BJ (cell line): ENCODE measurements around the gene TNS1. TPM values are rescaled to one million over a fixed set of nuclear protein-coding genes. Genes with fewer than 3 reads are reported as not detected.
A peak's percentile ranks its signal among the peaks of the same experiment; 100 is the strongest.

Source experiments
- CTCF ChIA-PET: fragments of 350-600 bp; formaldehyde crosslinking; extraction: SDS; loops from one replicate; lab custom pipeline; 2021; ENCODE audit warnings: antibody characterized with exemption, inconsistent platforms; lab: Yijun Ruan, JAX
- POLR2A ChIA-PET: fragments of 300-600 bp; sonication (Branson Sonifier 250); formaldehyde crosslinking; extraction: SDS; loops from one replicate; lab custom pipeline; 2021; ENCODE audit warnings: antibody characterized with exemption; lab: Charles Lee
- DNase-seq: peaks from one replicate; pipeline ENCODE4 v3.0.0-alpha.2; 2011; ENCODE audit warnings: low read depth
- H3K27me3 ChIP-seq: 2 replicates; pipeline ENCODE4 v1.6.0; 2011; ENCODE audit warnings: low read length; ENCODE audit not compliant: control insufficient read depth, insufficient read depth
- H3K36me3 ChIP-seq: 2 replicates; pipeline ENCODE4 v1.5.1; 2011; ENCODE audit warnings: low read length; ENCODE audit not compliant: control insufficient read depth, insufficient read depth
- H3K4me3 ChIP-seq: 2 replicates; pipeline ENCODE4 v1.5.1; 2011; ENCODE audit warnings: low read depth, mild to moderate bottlenecking, control low read depth, low read length
- polyA plus RNA-seq: library from polyadenylated mRNA; depleted of rRNA; stranded (reverse); fragments of >200 nt; gene quantifications from 2 replicates; pipeline ENCODE4 v1.2.3, GENCODE V29; 2011
- TF ChIP-seq, protein P1 (sequence below): IDR thresholded peaks from 2 replicates; pipeline ENCODE4 v1.5.1; 2011; ENCODE audit warnings: low read depth, mild to moderate bottlenecking, control low read depth, inconsistent platforms, low read length, moderate library complexity; ENCODE audit not compliant: insufficient read depth

TNS1 gene
- polyA plus RNA-seq, 1 experiment: 35.6 TPM

- Histone ChIP-seq H3K27me3 (no peaks in the 10 kb centered on the region), H3K36me3 (peaks cover 51% of the 10 kb centered on the region), H3K4me3 (no peak overlapping the region)
- no peak for DNase-seq
- TF ChIP-seq, protein P1, sequence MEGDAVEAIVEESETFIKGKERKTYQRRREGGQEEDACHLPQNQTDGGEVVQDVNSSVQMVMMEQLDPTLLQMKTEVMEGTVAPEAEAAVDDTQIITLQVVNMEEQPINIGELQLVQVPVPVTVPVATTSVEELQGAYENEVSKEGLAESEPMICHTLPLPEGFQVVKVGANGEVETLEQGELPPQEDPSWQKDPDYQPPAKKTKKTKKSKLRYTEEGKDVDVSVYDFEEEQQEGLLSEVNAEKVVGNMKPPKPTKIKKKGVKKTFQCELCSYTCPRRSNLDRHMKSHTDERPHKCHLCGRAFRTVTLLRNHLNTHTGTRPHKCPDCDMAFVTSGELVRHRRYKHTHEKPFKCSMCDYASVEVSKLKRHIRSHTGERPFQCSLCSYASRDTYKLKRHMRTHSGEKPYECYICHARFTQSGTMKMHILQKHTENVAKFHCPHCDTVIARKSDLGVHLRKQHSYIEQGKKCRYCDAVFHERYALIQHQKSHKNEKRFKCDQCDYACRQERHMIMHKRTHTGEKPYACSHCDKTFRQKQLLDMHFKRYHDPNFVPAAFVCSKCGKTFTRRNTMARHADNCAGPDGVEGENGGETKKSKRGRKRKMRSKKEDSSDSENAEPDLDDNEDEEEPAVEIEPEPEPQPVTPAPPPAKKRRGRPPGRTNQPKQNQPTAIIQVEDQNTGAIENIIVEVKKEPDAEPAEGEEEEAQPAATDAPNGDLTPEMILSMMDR: no peak
- ChIA-PET POLR2A (no interaction called here), CTCF (interaction anchor here (0.8 kb wide), 1 partner anchor 1710 kb away, joined by 3 read pairs; no protein-coding TSS in a partner anchor)
Measured at GRCh38 chr2:217818293-217818850, 184.4 kb downstream of the TNS1 start.

- Histone ChIP-seq H3K36me3 (peaks cover 58% of the 10 kb centered on the region), H3K4me3 (no peak overlapping the region), H3K27me3 (no peaks in the 10 kb centered on the region)
- POLR2A ChIA-PET: no interaction called here
- CTCF ChIA-PET: interaction anchor here (1.3 kb wide), 1 partner anchor 32 kb away, joined by 3 read pairs; no protein-coding TSS in a partner anchor
- TF ChIP-seq, protein P1: no peak
- no peak for DNase-seq
Measured at GRCh38 chr2:217817466-217818292, 185.1 kb downstream of the TNS1 start.

- Histone ChIP-seq H3K36me3 (peaks cover 60% of the 10 kb centered on the region), H3K27me3 (no peaks in the 10 kb centered on the region), H3K4me3 (no peak overlapping the region)
- DNase-seq: peak; percentile 15
- CTCF ChIA-PET: interaction anchor here (1.3 to 1.5 kb wide), 3 partner anchors 30 to 218 kb away, joined by 3 to 4 read pairs (median 3); no protein-coding TSS in a partner anchor
- TF ChIP-seq, protein P1: no peak
- POLR2A ChIA-PET: no interaction called here
Measured at GRCh38 chr2:217816396-217816869, 186.4 kb downstream of the TNS1 start.

DNA sequence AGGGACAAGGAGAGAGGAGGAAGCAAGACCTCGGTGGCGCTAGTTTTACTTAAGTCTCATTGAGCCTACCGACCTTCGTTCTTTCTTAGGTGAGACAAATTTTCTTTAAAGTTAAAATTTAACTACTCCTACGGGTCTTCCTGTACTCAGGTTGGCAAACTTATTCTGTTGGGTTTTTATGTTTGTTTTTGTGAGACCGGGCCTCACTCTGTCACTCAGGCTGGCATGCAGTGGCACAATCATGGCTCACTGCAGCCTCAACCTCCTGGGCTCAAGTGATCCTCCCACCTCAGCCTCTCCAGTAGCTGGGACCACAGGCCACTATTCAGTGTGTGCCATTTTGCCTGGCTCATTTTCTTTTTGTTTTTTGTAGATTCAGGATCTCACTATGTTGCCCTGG is 189.0 kb downstream of the TNS1 start:
- POLR2A ChIA-PET: no interaction called here
- TF ChIP-seq, protein P1: no peak
- Histone ChIP-seq H3K36me3 (peaks cover 61% of the 10 kb centered on the region), H3K27me3 (no peaks in the 10 kb centered on the region), H3K4me3 (no peak overlapping the region)
- CTCF ChIA-PET: interaction anchor here (1.5 kb wide), 1 partner anchor 14 kb away, joined by 3 read pairs; no protein-coding TSS in a partner anchor
- no peak for DNase-seq

- TF ChIP-seq, protein P1: no peak
- DNase-seq: no peak
- CTCF ChIA-PET: interaction anchor here (1.1 to 2.3 kb wide), 3 partner anchors 15 to 175 kb away, joined by 3 to 8 read pairs (median 3); no protein-coding TSS in a partner anchor
- peaks cover 61% of the 10 kb centered on the region for H3K36me3 ChIP-seq
- no peaks in the 10 kb centered on the region for H3K27me3 ChIP-seq
- H3K4me3 ChIP-seq: no peak overlapping the region
- POLR2A ChIA-PET: no interaction called here
Measured at GRCh38 chr2:217812170-217812569, 190.6 kb downstream of the TNS1 start.
